Keratinocyte (primary cell): ENCODE results near the gene CBFA2T3. TPM values are rescaled to one million over a fixed set of nuclear protein-coding genes. Genes with fewer than 3 reads are reported as not detected.

Experiments used
- DNase-seq: peaks from one replicate; pipeline ENCODE4 v3.0.0-alpha.2; 2011; ENCODE audit warnings: low read depth, missing footprints, low spot score
- FAIRE-seq: peaks from 2 replicates; lab custom pipeline; 2011; peaks lifted over from hg19 to GRCh38; lab: Jason Lieb, UNC
- H2AFZ ChIP-seq: 2 replicates; pipeline ENCODE4 v1.6.0; 2012; ENCODE audit warnings: low read length, control low read depth, inconsistent platforms; ENCODE audit not compliant: control insufficient read depth
- H3K27ac ChIP-seq: 2 replicates; pipeline ENCODE4 v1.5.1; 2011; ENCODE audit warnings: low read length; ENCODE audit not compliant: control insufficient read depth, insufficient read depth
- H3K27me3 ChIP-seq: 3 replicates; pipeline ENCODE4 v1.6.0; 2011; ENCODE audit warnings: low read length; ENCODE audit not compliant: control insufficient read depth, insufficient read depth; ENCODE audit errors: extremely low read depth
- H3K36me3 ChIP-seq, 2 experiments: 2 replicates in 1 of 2; 3 replicates in 1 of 2; pipeline ENCODE4 v1.5.1; 2011; ENCODE audit warnings: low read length in 2 of 2, mild to moderate bottlenecking in 1 of 2; ENCODE audit not compliant: control insufficient read depth in 2 of 2, insufficient read depth in 2 of 2; ENCODE audit errors: extremely low read depth in 1 of 2
- H3K4me1 ChIP-seq: 3 replicates; pipeline ENCODE4 v1.5.1; 2011; ENCODE audit warnings: low read length; ENCODE audit not compliant: control insufficient read depth, insufficient read depth; ENCODE audit errors: extremely low read depth
- H3K4me2 ChIP-seq: 3 replicates; pipeline ENCODE4 v1.6.0; 2011; ENCODE audit warnings: low read depth, low read length; ENCODE audit not compliant: control insufficient read depth, insufficient read depth; ENCODE audit errors: extremely low read depth
- H3K4me3 ChIP-seq, 3 experiments: fragments of 200-600 bp in 1 of 3; sonication (generic) in 1 of 3; 2 replicates in 2 of 3; 3 replicates in 1 of 3; pipeline ENCODE4 v1.5.1; 2011 to 2016; ENCODE audit warnings: low read length in 3 of 3, mild to moderate bottlenecking in 3 of 3, control low read depth in 2 of 3, inconsistent platforms in 1 of 3, low read depth in 1 of 3, mixed read lengths in 1 of 3, mixed run types in 1 of 3, moderate library complexity in 1 of 3; ENCODE audit not compliant: control insufficient read depth in 2 of 3, insufficient read depth in 2 of 3; ENCODE audit errors: extremely low read depth in 1 of 3
- H3K79me2 ChIP-seq: 2 replicates; pipeline ENCODE4 v1.6.0; 2012; ENCODE audit warnings: low read length; ENCODE audit not compliant: control insufficient read depth, insufficient read depth
- H3K9ac ChIP-seq: 3 replicates; pipeline ENCODE4 v1.6.0; 2011; ENCODE audit warnings: low read length; ENCODE audit not compliant: control insufficient read depth, insufficient read depth; ENCODE audit errors: extremely low read depth
- H3K9me1 ChIP-seq: 3 replicates; pipeline ENCODE4 v1.6.0; 2011; ENCODE audit warnings: low read length; ENCODE audit not compliant: control insufficient read depth, insufficient read depth; ENCODE audit errors: extremely low read depth
- H3K9me3 ChIP-seq: 2 replicates; pipeline ENCODE4 v1.5.1; 2012; ENCODE audit warnings: low read depth, low read length; ENCODE audit not compliant: control insufficient read depth
- H4K20me1 ChIP-seq: 3 replicates; pipeline ENCODE4 v1.6.0; 2011; ENCODE audit warnings: low read length; ENCODE audit not compliant: control insufficient read depth, insufficient read depth; ENCODE audit errors: extremely low read depth
- CTCF ChIP-seq, 3 experiments: IDR thresholded peaks in 1 of 3; conservative IDR thresholded peaks in 1 of 3; optimal IDR thresholded peaks in 1 of 3; 2 replicates in 2 of 3; 3 replicates in 1 of 3; pipeline versions ENCODE3 to v1.5.1; 2011; ENCODE audit warnings: low read length in 3 of 3, mild to moderate bottlenecking in 3 of 3, moderate library complexity in 2 of 3, control low read depth in 1 of 3, inconsistent platforms in 1 of 3; ENCODE audit not compliant: insufficient read depth in 2 of 3; ENCODE audit errors: extremely low read depth in 1 of 3
- EZH2 ChIP-seq: IDR thresholded peaks from one replicate; pipeline ENCODE4 v1.6.1; 2012; ENCODE audit warnings: inconsistent platforms, mild to moderate bottlenecking, low read length, moderate library complexity
- dilution Hi-C: fragments of 300-500 bp; cut with MboI; formaldehyde crosslinking; loops from one replicate; pipeline ENCODE4 v1.7.0; 2020; ENCODE audit warnings: low sequenced_read_pairs; ENCODE audit not compliant: extremely low pct_ligation_motif_present
- polyA plus RNA-seq, 5 experiments: library from polyadenylated mRNA; depleted of rRNA in 3 of 5; stranded (reverse) in 3 of 5; stranded (forward) in 1 of 5; unstranded in 1 of 5; fragments of >200 nt; gene quantifications; 1 replicate in 1 of 5; 2 replicates in 3 of 5; 3 replicates in 1 of 5; pipeline versions ENCODE4 v1.2.1 to v1.2.3, GENCODE V29; 2011 to 2012; ENCODE audit warnings: missing spikeins in 2 of 5, low read depth in 1 of 5, low replicate concordance in 1 of 5

Gene CBFA2T3
- polyA plus RNA-seq, 1 donor (not counting 4 experiments of a cell fraction or from before 2014, with no cell fraction given): 0.08 TPM

GRCh38 chr16:88827727-88828126 lies 149.3 kb downstream of the CBFA2T3 start:
- no peaks in the 10 kb centered on the region for H3K36me3 ChIP-seq
- H3K79me2 ChIP-seq: no peaks in the 10 kb centered on the region
- no peaks in the 10 kb centered on the region for H3K9me1 ChIP-seq
- H3K27ac ChIP-seq: no peak overlapping the region
- no peaks in the 10 kb centered on the region for H3K27me3 ChIP-seq
- H3K9ac ChIP-seq: no peak overlapping the region
- H3K9me3 ChIP-seq: no peaks in the 10 kb centered on the region
- DNase-seq (no peak), FAIRE-seq (no peak)
- H3K4me3 ChIP-seq: no peak overlapping the region
- dilution Hi-C loops: no loop called here
- H3K4me1 ChIP-seq: peaks cover 3% of the 10 kb centered on the region
- H4K20me1 ChIP-seq: no peaks in the 10 kb centered on the region
- H3K4me2 ChIP-seq: no peak overlapping the region
- TF ChIP-seq EZH2: no peak
- TF ChIP-seq CTCF (optimal IDR thresholded peaks at IDR 0.05 in 1 of 3, IDR thresholded peaks at IDR 0.05 in 1 of 3, conservative IDR thresholded peaks at IDR 0.05 in 1 of 3; ENCODE audit: extremely low read depth in 1 of 3, insufficient read depth in 2 of 3, low read length in 3 of 3): no peak
- H2AFZ ChIP-seq: no peak overlapping the region

GRCh38 chr16:88826070-88826840 lies 150.8 kb downstream of the CBFA2T3 start:
- no peak for DNase-seq
- H3K4me2 ChIP-seq: no peak overlapping the region
- H3K9me1 ChIP-seq: no peaks in the 10 kb centered on the region
- H3K9ac ChIP-seq: no peak overlapping the region
- no peak for TF ChIP-seq CTCF (optimal IDR thresholded peaks at IDR 0.05 in 1 of 3, IDR thresholded peaks at IDR 0.05 in 1 of 3, conservative IDR thresholded peaks at IDR 0.05 in 1 of 3; ENCODE audit: extremely low read depth in 1 of 3, insufficient read depth in 2 of 3, low read length in 3 of 3)
- TF ChIP-seq EZH2: no peak
- H4K20me1 ChIP-seq: no peaks in the 10 kb centered on the region
- peaks cover 0 to 6% of the 10 kb centered on the region in 2 experiments for H3K36me3 ChIP-seq
- no peaks in the 10 kb centered on the region for H3K9me3 ChIP-seq
- no peak overlapping the region for H2AFZ ChIP-seq
- H3K79me2 ChIP-seq: no peaks in the 10 kb centered on the region
- no peaks in the 10 kb centered on the region for H3K27me3 ChIP-seq
- H3K27ac ChIP-seq: no peak overlapping the region
- no peak overlapping the region for H3K4me3 ChIP-seq
- no peak for FAIRE-seq
- dilution Hi-C loops: no loop called here
- peaks cover 3% of the 10 kb centered on the region for H3K4me1 ChIP-seq
